GM18517 (cell line): Measurements from ENCODE around the gene NEDD4L.

Source experiments
- ATAC-seq: cut with Tn5 transposase; IDR thresholded peaks from one replicate; pipeline ENCODE4 v1.9.1; 2021; ENCODE audit warnings: mild to moderate bottlenecking, moderate library complexity; ENCODE audit not compliant: unreplicated experiment

NEDD4L gene

GRCh38 chr18:58088691-58089065 is 44.7 kb downstream of the NEDD4L start:
- no peak for ATAC-seq

- ATAC-seq = peak; percentile 96
Observed at GRCh38 chr18:58091099-58091611, 47.1 kb downstream of the NEDD4L start.

- no peak for ATAC-seq
Observed at GRCh38 chr18:58093311-58093803, 49.3 kb downstream of the NEDD4L start.

- ATAC-seq = no peak
Observed at GRCh38 chr18:58095222-58095621, 51.2 kb downstream of the NEDD4L start.

- no peak for ATAC-seq
Observed at GRCh38 chr18:58095655-58096054, 51.6 kb downstream of the NEDD4L start.

GRCh38 chr18:58096658-58097057 is 52.6 kb downstream of the NEDD4L start:
- no peak for ATAC-seq

GRCh38 chr18:58097121-58097906 is 53.3 kb downstream of the NEDD4L start:
- no peak for ATAC-seq

GRCh38 chr18:58097907-58098166 is 53.8 kb downstream of the NEDD4L start:
- ATAC-seq = peak; percentile 44

GRCh38 chr18:58098706-58099105 is 54.7 kb downstream of the NEDD4L start:
- no peak for ATAC-seq

- ATAC-seq = peak; percentile 67
Observed at GRCh38 chr18:58100154-58100553, 56.1 kb downstream of the NEDD4L start.

GRCh38 chr18:58101291-58101794 is 57.3 kb downstream of the NEDD4L start:
- no peak for ATAC-seq

GRCh38 chr18:58102018-58102417 is 58.0 kb downstream of the NEDD4L start:
- ATAC-seq = no peak

- ATAC-seq = no peak
Observed at GRCh38 chr18:58102875-58103274, 58.8 kb downstream of the NEDD4L start.

- ATAC-seq = no peak
Observed at GRCh38 chr18:58103339-58103985, 59.4 kb downstream of the NEDD4L start.

- ATAC-seq = no peak
Observed at GRCh38 chr18:58104096-58104495, 60.1 kb downstream of the NEDD4L start.

- no peak for ATAC-seq
Observed at GRCh38 chr18:58105206-58105887, 61.3 kb downstream of the NEDD4L start.

- ATAC-seq = no peak
Observed at GRCh38 chr18:58105888-58106260, 61.8 kb downstream of the NEDD4L start.

- no peak for ATAC-seq
Observed at GRCh38 chr18:58106289-58107070, 62.5 kb downstream of the NEDD4L start.

GRCh38 chr18:58109256-58109655 is 65.2 kb downstream of the NEDD4L start:
- no peak for ATAC-seq

GRCh38 chr18:58110398-58110797 is 66.4 kb downstream of the NEDD4L start:
- ATAC-seq = no peak

GRCh38 chr18:58112174-58112573 is 68.1 kb downstream of the NEDD4L start:
- no peak for ATAC-seq
